NCI-H146 treated with DMSO at 0.1 percent for 48 hours (cell line): ENCODE data around the gene CDH16.

ENCODE experiments used
- DNase-seq: peaks from one replicate; lab custom pipeline; 2025; ENCODE audit not compliant: unreplicated experiment; lab: John Stamatoyannopoulos, UW

Gene CDH16

DNA sequence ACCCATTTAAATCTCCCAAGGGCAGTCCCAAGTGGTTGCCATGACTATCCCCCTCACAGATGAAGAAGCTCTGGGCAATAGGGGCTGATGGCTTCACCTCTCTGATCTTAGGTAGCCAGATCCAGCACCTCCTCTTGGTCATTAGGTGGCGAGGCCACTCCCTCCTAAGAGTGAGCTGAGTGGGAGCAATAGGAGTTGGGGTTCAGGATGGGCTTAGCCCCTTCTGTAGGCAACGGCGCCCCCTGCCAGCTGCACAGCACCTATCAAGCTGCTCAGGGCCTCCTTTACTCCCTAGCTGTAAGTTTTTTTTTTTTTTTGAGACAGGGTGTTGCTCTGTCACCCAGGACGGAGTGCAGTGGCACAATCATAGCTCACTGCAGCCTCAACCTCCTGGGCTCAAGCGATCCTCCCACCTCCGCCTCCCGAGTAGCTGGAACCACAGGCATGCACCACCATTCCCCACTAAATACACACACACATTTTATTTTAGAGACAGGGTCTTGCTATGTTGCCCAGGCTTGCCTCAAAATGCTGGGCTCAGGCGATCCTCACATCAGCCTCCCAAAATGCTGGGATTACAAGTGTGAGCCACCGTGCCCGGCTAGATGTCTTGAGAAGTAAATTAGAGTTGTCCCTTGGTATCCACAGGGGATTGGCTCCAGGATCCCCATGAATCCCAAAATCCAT lies 10.2 kb upstream of the CDH16 start:
- DNase-seq, result no peak

DNA sequence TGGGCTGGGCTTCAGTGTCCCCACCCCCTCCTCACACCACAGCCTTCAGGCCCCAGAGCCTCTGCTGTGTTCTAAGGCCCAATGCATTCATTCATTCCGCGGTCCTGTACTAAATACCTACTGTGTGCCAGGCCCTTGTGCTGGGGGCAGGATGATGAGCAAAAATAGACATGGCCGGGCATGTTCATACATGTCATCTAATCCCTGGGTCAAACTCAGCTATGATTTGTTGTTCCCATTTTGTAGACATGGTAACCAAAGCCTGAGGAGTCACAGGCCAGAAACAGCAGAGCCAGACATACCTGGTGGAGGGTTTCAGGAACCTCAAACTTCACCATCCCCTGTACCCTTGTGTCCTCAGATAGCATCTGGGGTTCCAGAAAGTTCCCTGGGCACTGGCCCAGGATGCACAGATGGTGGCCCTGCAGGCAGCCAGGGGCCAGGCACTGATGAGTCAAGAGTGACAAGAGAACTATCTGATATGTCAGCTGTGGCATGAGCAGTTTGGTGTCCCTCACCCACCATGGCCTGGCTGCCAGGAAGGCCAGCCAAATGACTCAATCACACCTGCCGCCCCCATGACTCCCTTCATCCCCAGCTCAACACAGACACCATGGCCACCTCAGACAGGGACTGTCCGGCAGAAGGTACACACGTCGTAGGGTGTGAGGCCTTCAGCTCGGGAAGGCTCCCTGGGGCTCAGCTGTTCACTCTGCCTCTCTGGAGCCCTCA lies 9.4 kb upstream of the CDH16 start:
- no peak for DNase-seq

DNA sequence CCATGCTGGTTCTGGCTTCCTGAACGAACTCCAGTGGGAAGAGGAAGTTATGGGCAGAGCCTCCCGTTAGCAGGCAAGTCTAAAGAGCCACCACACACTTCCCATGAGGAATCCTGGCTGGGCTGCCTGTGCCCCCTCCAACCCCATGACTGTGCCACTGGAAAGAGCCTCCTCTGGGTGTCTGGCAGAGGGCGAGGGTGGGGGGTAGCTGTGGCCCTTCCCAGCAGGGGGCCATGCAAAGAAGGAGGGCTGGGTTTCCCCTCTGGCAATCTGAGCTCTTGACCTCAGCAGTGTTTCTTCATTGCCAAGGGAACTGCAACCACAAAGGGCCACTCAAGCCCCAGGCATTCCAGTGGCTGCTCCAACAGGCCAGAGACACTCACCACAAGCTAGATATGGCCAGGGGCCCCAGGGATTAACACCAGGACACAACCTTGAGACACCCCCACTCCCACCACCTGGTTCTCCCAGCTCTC lies 8.3 kb upstream of the CDH16 start:
- DNase-seq, result no peak

DNA sequence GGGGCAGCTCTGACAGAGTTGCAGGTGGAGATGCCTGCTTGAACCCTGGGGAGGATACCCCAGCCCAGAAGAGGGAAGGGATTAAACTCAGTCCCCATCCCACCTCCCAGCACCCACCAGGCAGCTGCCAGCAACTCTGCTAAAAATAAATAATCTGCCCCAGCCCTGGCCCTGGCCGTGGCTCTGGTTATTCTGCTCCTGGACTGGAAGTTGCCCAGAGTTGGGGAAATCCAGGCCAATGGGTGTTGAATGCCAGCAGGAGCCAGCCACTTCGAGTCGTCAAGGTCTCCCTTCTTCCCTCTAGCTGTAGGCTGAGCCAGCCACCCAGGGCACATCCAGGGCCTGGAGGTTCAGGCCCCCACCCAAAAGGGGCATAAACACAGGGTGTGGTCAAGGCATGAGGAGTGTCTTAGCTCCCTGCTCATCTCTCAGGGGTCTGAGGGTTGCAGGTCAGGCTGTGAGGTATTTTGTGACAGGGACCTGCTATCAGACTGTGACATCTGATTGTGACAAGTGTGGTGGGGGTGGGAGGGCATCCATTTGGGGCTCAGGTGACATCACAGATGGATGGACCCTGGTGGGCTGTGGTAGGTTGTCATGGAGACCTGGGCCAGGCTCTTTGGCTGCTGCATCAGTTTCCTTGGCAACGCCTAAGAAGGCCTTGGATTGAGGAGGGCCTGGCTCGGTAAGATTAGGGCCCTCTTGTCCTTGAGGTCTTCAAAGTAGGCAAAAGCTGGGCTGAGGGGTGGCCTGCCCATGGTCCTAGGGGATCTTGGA lies 7.7 kb upstream of the CDH16 start:
- DNase-seq, result no peak

DNA sequence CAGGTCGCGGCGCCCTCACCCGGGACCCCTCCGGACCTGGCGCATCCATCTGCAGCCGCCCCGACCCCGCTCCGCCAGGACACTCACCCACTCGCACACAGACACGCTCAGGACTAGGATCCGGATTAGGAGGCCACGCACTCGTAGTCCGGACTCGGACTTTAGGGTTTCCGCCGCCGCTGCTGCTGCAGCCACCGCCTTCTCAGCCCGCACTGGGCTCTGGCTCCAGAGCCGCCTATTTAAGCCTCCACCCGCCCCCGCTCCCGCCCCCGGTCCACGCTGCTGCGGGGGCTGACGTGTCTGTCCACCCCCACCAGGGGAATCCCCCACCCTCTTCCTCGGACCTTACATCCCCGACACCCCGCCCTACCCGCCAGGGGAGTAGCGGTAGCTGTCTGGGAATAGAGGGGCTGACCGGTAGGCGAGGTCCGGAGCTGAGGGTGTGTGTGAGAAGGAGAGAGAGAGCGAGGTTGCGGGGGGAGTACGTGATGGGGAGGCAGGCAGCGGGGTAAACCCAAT lies 6.7 kb upstream of the CDH16 start, which contains the start of gene RRAD:
Gene RRAD, minus strand, starts transcription at position 214 of the 519 bp plus-strand sequence. CDS start 356 bp downstream, outside the sequence.
- no peak for DNase-seq

DNA sequence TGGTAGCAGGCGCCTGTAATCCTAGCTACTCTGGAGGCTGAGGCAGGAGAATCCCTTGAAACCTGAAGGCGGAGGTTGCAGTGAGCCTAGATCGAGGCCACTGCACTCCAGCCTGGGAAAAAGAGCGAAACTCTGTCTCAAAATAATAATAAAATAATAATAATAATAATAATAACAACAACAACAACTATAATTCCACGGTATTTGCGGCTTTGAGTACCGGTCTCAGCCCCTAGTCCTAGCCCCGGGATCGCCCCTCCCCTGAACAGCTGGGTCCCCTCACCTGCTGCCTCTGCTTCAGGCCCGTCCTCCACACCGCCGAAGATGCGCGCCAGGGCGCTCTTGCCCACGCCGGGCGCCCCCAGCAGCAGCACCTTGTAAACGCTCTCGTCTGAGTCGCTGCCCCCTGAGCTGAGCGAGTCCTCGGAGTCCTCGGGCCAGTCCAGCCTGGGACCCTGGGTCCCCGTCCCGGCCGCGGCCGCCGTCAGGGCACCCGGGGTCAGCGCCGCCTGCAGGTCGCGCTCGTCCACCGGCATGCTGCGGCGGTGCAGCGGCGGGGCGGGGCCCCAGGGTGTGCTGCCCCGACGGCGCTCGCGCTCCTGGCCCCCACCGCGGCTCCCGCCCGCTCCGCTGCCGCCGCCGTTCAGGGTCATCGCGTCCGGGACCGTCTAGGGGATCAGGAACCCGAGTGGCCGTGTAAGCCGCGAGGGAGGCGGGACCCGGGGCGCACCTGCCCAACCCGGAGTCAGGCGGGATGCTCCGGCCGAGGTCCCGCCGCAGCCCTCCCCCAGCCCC lies 6.0 kb upstream of the CDH16 start:
- no peak for DNase-seq

DNA sequence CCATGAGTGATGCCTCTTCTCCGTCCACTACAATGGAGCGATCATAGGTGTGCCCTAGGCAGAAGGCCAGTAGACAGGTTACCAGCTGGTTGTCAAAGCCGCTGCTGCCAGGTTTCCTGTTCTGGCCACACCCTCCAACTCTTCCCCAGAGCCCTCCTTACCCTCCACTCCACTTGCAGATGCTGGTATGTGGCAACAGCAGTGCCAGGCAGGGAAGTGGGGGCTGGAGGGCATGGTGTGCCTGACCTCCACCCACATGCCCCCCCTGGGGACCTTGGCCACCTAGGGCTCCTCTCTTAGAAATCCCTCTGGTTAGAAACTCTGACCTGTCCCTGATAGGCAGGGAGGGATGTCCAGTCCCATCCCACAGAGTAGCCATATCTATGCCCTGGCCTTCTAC lies 5.2 kb upstream of the CDH16 start:
- DNase-seq, result no peak

DNA sequence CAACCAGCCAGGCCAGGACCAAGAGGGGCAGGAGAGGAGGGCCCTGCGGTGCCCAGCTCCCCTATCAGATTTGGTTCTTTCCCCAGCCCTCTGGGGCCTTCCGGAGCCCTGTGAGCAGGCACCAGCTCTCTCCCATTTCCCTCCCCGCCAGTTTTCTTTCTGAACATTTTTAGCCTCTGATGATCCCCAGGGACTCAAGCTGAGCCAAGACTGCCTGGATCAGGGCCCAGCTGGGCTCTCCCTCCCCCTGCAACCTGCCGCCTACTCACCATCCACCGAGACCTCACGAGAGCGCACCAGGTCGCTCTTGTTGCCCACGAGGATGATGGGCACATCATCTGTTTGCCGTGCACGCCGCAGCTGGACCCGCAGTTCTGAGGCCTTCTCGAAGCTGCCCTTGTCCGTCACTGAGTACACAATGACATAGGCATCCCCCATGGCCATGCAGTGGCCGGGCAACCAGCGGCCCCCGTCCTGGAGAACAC lies 4.6 kb upstream of the CDH16 start:
- no peak for DNase-seq

DNA sequence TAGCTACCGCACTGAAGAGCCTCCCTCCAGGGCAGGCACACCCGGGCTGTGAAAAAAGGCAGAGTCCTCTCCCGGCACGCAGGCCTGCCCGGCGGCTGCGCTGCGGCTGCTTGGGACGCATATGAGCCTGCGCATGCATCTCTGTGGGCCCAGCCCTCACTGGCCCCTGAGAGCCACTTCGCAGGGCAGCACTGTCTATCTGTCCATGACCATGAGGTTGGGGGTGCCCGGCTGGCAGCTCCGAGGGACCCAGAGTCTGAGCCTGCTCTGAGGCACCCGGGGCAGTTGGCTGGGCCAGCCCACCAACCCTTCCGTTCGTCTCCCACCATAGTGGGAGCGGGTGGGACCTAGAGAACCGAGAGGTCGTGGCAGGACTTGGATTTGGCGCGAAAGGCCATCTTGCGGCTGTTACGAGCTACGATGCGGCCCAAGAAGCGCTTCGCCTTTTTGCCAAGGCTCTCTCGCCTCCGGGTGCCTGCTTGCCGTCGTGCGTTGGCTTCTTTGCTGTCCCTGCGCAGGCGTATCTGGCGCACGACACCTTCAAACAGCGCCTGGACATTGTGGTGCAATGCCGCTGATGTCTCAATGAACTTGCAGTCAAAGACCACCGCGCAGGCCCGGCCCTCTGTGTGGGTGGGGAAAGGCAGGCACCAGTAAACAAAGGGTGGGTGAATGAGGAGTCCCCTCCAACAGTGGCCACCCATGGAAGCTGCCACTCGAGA lies 3.2 kb upstream of the CDH16 start:
- no peak for DNase-seq

DNA sequence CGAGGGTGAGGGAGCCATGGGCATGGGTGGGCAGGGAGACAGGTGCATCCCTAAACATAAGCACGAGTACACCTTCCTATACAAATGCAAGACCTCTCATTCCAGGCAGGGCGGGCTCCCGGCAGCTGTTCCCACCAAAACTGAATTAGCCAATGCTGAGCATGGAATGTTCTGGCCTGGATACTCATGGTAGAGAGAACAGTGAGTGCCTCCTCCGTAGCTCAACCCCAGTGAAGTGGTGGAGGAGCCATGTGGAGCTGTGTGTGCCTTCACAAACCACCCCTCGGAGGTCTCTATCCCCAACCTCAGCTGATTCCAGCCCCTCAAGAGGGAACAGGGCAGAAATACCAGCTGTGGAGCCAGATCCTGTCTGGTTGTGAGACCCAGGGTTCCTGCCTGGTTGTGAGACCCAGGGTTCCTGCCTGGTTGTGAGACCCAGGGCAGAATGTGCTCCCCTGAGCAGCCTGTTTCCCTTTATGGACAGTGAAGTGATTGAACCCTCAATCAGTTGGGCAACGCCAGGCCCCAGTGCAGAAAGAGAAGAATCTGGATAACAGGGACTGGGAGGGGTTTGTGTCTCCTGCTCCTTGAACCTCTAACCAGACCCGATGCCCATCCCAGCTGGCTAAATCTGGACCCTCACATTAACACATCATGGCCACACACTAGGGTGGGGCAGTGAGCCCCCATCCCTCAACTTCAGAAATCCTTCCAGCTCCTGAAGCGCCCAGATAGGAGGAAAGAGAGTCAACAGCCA lies 2.4 kb upstream of the CDH16 start:
- DNase-seq, result no peak

DNA sequence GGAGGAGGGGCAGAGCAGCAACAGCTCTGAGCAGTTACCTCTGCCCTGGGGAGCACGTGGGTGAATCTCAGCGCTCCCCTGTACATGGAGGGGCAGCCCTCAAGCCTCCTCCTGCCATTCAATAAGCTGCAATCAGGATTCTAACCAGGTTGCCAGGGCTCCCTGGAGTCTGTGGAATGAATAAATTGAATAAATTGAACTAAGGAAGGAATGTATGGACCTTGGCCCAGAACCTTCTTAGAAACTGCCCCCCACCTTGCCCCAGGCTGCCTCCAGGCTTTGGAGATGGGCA lies 1.6 kb upstream of the CDH16 start:
- no peak for DNase-seq

DNA sequence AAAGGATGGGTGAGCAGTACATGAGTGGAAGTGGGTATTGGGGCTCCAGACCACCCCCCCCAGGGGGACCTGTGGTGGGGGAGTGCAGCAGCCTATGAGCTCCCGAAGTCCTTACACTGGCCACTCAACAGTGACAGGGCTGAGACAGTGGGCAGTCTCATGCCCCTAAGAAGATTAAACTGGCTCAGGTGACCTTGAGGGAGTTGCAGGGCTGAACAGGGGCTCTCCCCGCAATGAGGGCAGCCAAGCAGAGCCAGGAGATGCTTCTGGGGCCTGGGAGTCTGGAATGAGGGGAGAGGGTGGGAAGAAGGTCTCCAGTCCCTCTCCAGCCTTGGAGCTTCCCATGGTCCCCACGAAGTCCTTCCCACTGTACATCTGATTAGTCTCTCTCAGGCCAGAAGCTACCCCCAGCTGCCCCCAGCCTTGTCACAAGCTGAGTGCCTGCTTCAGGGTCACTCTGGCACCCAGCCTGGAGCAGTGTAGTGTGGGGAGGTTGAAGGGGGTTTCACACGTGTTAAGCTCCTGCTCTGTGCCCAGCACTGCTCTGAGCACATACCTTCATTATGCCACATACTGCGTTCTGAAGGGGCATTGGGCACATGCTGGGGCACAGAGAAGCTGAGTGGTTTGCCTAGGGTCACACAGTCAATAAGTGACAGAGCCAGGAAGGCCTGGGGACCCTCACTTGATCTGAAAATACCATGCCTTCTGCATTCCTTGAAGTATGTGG lies 1.0 kb upstream of the CDH16 start:
- no peak for DNase-seq

DNA sequence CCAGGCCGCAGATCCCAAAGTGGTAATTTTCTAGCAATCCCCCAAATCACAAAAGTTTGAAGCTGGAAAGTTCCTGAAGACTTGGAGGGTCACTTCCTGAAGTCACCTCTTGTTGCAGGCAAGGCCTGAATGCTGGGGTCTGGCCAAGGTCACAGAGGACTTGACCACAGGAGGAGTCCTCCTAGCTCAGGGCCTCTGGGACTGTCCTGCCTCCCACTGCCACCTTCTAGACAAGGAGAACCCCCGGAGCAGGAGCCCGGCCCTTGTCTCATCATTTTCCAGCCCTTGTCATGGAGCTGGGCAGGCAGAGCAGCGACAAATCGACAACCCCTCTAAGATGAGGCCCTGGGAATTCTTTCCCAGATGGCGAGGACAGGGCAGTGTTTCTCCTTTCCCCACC lies 330 bp downstream of the CDH16 start:
- DNase-seq, result no peak

DNA sequence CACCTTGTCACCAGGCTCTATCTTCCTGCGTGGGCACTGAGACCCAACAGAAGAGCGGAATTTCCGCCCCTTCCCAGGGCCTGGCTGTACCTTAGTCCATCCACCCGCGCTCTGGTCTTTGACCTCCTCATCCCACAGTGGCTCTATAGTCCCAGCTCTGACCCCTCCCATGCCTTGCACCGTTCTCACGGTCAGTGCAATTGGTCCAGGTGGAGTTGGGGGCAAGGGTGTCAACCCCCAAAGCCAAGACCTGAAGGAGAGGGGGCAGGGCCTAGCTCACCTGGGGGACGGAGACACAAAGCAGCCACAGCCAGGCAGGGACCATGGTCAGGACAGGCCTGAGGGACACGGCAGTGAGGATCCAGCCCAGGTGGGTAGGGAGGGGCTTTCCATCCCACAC lies 944 bp downstream of the CDH16 start:
- DNase-seq, result no peak

DNA sequence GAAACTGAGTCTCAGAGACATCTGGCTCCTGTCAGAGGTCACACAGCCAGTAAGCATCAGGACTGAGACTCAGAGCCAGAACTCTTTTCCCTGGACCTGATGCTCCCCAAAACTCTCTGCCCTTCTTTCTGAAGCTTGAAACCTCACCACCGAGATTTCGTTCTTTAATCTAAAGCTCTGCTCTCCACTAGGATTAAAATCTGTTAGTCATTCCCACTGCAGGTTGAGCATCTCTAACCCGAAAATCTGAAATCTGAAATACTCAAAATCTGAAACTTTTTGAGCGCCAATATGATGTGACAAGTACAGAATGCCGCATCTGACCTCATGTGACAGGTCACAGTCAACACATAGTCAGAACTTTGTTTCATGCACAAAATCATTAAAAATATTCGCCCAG lies 2.2 kb downstream of the CDH16 start:
- no peak for DNase-seq

DNA sequence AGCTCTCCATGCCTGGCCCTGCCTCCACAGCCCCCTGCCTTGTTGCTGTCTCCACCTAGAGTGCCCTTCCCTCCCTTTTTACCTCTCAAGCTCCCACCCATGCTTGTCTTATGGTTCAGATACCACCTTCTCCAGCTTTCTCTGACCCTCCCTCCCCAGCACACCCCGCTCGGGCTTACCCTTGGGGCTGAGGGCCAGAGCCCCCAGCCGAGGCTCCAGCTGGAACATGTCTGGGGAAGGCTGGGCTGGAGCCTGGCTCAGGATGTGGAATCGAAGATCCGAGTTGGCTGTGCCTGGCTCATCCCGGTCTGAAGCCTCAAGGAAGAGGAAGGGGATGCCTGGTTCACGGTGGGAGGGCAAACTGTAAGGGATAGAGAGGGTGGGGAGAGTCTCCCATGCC lies 3.6 kb downstream of the CDH16 start:
- DNase-seq, result no peak

DNA sequence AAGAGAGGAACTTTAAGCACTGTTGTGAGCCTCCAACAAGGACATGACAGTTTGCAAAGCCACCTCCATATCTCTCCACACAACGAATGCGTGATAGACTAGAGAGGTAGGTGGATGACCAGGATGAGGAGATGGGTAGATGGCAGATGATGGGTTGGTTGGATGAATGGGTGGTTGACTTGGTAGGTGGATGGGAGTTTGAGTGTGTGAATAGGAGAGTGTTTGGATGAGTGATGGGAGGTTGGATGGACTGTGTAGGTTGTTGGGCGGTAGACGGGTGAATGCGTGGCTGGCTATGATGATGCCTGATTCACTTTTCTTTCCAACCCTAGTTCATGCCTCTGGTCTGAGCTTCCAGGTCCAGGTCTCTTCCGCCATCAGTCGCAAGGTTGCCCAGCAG lies 4.1 kb downstream of the CDH16 start:
- no peak for DNase-seq

DNA sequence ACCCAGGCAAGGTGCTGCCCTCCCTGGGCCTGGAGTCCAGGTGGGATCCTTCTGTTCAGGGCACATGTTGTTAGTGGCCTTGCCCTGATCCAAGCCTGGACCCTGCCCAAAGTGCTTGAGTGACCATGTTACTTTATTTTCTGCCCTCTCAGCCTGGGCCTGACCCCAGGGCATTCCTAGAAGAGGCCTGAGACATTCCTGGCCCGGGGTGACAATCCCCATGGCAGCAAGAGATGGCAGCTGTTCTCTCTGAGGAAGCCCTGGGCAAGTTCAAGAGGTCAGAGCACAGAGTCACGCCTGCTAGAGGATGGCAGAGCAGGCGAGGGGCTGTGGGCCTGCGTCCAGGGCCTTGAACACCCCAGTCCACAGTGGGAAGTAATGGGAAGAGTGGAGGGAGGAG lies 5.0 kb downstream of the CDH16 start:
- DNase-seq, result no peak

DNA sequence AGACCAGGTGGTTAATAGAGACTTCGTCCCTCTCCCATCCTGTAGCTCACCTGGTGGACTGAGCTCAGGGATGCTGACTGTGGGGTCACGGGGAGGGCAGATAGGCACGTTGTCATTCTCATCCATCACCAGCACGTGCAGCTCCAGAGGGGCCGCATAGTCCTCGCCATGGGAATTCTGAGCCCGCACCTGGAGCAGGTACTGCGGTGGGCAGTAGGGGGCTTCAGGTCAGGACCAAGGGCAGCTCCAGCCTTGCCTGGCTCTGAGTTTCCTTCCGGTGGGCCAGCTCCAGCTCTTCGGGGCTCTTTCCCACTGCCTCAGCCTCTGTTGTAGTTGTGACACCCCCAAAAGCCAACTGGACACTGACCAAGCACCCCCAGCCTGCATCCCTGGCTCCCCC lies 5.6 kb downstream of the CDH16 start:
- no peak for DNase-seq
